ENCODE data around the gene TMEM208. TPM values are rescaled to one million over a fixed set of nuclear protein-coding genes. Genes with fewer than 3 reads are reported as not detected.

The TMEM208 gene
- total RNA-seq, 6 experiments from 2014 or later, result 50.9 to 67.8 (median 58.4) TPM

GRCh38 chr16:67223992-67224391 is 2.9 kb upstream of the TMEM208 start:
- Mint-ChIP-seq H3K4me1 (ENCODE audit: low read depth) (peaks cover 34% of the 10 kb centered on the region), H3K27me3 (ENCODE audit: insufficient read depth) (peaks cover 8% of the 10 kb centered on the region), H3K9me3 (no peaks in the 10 kb centered on the region), H3K36me3 (ENCODE audit: low read depth) (peaks cover 27% of the 10 kb centered on the region), H3K27ac (no peak overlapping the region), H3K4me3 (no peak overlapping the region)
- no peak for TF ChIP-seq CTCF (IDR thresholded peaks at IDR 0.05)
- no peak for DNase-seq

DNA sequence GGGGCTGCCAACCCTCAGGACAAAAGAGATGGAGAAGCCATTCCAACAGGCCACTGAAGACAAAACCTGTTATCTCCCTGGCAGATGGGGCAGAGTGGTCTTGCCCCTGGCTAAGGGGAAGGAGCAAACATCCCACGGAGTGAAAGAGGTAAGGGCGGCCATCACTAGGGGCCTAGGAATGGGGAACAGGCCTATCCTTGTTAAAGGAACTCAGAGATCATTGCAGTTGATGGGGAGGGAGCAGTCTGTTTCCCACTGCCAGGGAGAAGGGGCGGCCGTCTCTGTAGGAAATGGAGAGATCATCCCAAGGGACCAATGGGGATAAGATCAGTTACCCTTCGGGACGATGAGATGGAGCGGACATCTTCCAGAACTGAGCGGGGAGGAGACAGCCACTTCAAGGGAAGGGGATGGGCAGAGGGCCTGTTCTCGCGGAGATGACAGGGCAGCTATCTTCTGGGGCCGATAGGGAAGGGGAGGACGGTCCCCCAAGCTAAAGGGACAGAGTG is 581 bp upstream of the TMEM208 start:
- Mint-ChIP-seq H3K9me3 (no peaks in the 10 kb centered on the region), H3K27me3 (ENCODE audit: insufficient read depth) (peaks cover 8% of the 10 kb centered on the region), H3K27ac (peak overlapping the region; percentile 95), H3K4me1 (ENCODE audit: low read depth) (peaks cover 34% of the 10 kb centered on the region), H3K36me3 (ENCODE audit: low read depth) (peaks cover 17% of the 10 kb centered on the region), H3K4me3 (peak overlapping the region; percentile 98)
- TF ChIP-seq CTCF (IDR thresholded peaks at IDR 0.05), result no peak
- DNase-seq, result no peak

- Mint-ChIP-seq H3K4me3 (peak overlapping the region; percentile 98), H3K27ac (peak overlapping the region; percentile 92), H3K27me3 (ENCODE audit: insufficient read depth) (peaks cover 8% of the 10 kb centered on the region), H3K4me1 (ENCODE audit: low read depth) (peaks cover 34% of the 10 kb centered on the region), H3K9me3 (no peaks in the 10 kb centered on the region), H3K36me3 (ENCODE audit: low read depth) (peaks cover 17% of the 10 kb centered on the region)
- no peak for TF ChIP-seq CTCF (IDR thresholded peaks at IDR 0.05)
- no peak for DNase-seq
Observed at GRCh38 chr16:67227567-67227921, 614 bp downstream of the TMEM208 start.

DNA sequence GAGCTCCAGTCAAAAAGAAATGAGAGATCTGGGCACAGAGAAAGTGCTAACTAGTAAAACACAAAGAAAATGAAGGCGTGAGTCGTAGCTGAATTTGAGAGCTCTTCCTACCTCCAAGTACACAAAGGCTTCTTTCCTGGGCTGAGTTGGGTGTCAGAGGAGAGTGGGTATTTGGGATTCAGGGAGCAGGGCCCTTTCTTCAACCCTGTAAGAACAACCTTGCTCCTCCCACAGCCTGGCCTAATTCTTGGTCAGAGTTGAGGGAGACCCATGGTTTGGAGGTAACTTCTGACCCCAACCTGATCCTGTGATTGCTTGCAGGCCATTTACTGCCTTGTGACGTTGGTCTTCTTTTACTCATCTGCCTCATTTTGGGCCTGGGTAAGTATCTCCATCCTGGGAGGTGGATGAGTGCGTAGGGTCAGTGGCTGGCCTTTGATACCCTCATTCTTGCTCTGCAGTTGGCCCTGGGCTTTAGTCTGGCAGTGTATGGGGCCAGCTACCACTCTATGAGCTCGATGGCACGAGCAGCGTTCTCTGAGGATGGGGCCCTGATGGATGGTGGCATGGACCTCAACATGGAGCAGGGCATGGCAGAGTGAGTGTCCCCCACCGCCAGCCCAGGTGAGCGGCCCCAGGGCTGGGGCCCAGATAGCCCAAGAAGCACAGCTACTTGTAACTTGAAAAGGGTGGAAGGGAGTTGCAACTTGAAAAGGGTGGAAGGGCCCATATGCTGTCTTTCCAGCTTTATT is 1.3 kb downstream of the TMEM208 start:
- Mint-ChIP-seq H3K27ac (peak overlapping the region; percentile 92), H3K36me3 (ENCODE audit: low read depth) (peaks cover 18% of the 10 kb centered on the region), H3K9me3 (no peaks in the 10 kb centered on the region), H3K27me3 (ENCODE audit: insufficient read depth) (peaks cover 8% of the 10 kb centered on the region), H3K4me3 (peak overlapping the region; percentile 98), H3K4me1 (ENCODE audit: low read depth) (peaks cover 34% of the 10 kb centered on the region)
- no peak for DNase-seq
- TF ChIP-seq CTCF (IDR thresholded peaks at IDR 0.05), result no peak

- Mint-ChIP-seq H3K9me3 (no peaks in the 10 kb centered on the region), H3K27ac (no peak overlapping the region), H3K36me3 (ENCODE audit: low read depth) (peaks cover 22% of the 10 kb centered on the region)
Observed at GRCh38 chr16:67228905-67229304, 2.0 kb downstream of the TMEM208 start.

More at GRCh38 chr16:67228905-67229304, 2.0 kb downstream of the TMEM208 start:
- Mint-ChIP-seq H3K4me1 (ENCODE audit: low read depth) (peaks cover 34% of the 10 kb centered on the region), H3K27me3 (ENCODE audit: insufficient read depth) (peaks cover 8% of the 10 kb centered on the region), H3K4me3 (peak overlapping the region; percentile 98)
- no peak for DNase-seq
- no peak for TF ChIP-seq CTCF (IDR thresholded peaks at IDR 0.05)

All from HFFc6 (cell line).